ENCODE results near the gene LRRC4C.

DNA sequence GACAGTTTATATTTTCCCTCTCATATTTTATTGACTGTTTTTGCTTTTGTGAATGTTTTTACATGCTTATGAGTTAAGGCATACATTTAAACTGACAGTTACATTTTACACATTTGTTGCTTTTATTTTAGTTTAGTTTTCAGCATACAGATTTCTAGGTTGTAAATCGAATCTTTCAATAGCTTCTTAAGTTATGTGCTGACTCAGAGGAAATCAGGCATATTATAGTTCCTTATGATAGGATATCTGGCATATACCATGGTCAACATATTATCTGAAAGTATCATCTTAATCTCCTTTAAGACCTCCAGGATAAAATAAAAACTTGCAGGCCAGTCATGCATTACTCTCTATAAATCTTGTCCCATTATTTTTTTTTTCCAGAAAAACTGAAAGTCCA, 916.6 kb downstream of the LRRC4C start:
- TF ChIP-seq, protein P1, sequence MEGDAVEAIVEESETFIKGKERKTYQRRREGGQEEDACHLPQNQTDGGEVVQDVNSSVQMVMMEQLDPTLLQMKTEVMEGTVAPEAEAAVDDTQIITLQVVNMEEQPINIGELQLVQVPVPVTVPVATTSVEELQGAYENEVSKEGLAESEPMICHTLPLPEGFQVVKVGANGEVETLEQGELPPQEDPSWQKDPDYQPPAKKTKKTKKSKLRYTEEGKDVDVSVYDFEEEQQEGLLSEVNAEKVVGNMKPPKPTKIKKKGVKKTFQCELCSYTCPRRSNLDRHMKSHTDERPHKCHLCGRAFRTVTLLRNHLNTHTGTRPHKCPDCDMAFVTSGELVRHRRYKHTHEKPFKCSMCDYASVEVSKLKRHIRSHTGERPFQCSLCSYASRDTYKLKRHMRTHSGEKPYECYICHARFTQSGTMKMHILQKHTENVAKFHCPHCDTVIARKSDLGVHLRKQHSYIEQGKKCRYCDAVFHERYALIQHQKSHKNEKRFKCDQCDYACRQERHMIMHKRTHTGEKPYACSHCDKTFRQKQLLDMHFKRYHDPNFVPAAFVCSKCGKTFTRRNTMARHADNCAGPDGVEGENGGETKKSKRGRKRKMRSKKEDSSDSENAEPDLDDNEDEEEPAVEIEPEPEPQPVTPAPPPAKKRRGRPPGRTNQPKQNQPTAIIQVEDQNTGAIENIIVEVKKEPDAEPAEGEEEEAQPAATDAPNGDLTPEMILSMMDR (IDR thresholded peaks at IDR 0.05; ENCODE audit: low read depth, low read length, missing input control), result no peak
- TF ChIP-seq, protein P2, sequence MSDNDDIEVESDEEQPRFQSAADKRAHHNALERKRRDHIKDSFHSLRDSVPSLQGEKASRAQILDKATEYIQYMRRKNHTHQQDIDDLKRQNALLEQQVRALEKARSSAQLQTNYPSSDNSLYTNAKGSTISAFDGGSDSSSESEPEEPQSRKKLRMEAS (IDR thresholded peaks at IDR 0.05), result no peak
- no peak for TF ChIP-seq HNF4G (IDR thresholded peaks at IDR 0.05)
- TF ChIP-seq NR2F2 (IDR thresholded peaks at IDR 0.05), result no peak
- no peak for TF ChIP-seq FOXA1 (IDR thresholded peaks at IDR 0.05)
- TF ChIP-seq YY1 (IDR thresholded peaks at IDR 0.05), result no peak
- no peak for TF ChIP-seq SP1 (IDR thresholded peaks at IDR 0.05)
- TF ChIP-seq TAF1 (conservative IDR thresholded peaks at IDR 0.05), result no peak

Measured in liver (tissue), 3 donors.